Caco-2 (cell line): ENCODE results near the gene VAV2. TPM values are rescaled to one million over a fixed set of nuclear protein-coding genes. Genes with fewer than 3 reads are reported as not detected.
A peak's percentile ranks its signal among the peaks of the same experiment; 100 is the strongest.

ENCODE experiments used
- BruUV-seq: library from RNA; stranded (reverse); fragments of 400-500 nt; replicated peaks from 2 replicates; lab custom pipeline; 2021; lab: Mats Ljungman, UMichigan
- CTCF ChIA-PET: fragments of 300-600 bp; sonication (Branson Sonifier 250); formaldehyde crosslinking; loops from one replicate; lab custom pipeline; 2022; ENCODE audit warnings: antibody characterized with exemption; lab: Charles Lee
- POLR2A ChIA-PET: fragments of 300-600 bp; sonication (Branson Sonifier 250); formaldehyde crosslinking; loops from one replicate; lab custom pipeline; 2022; ENCODE audit warnings: antibody characterized with exemption; lab: Charles Lee
- DNase-seq, 2 experiments: peaks; one replicate each; pipeline versions ENCODE4 v3.0.0 to v3.0.0-alpha.2; 2020 to 2022
- H3K27me3 ChIP-seq: replicated peaks from 2 replicates; pipeline ENCODE4 v1.6.0; 2011; ENCODE audit warnings: low read length; ENCODE audit not compliant: control insufficient read depth, insufficient read depth
- H3K36me3 ChIP-seq: 2 replicates; pipeline ENCODE4 v1.5.1; 2011; ENCODE audit warnings: low read length; ENCODE audit not compliant: control insufficient read depth, insufficient read depth
- H3K4me1 ChIP-seq: fragments of 250-450 bp; sonication (Bioruptor Pico); 2 replicates; pipeline ENCODE4 v1.5.1; 2020; ENCODE audit warnings: mild to moderate bottlenecking
- H3K4me3 ChIP-seq: 2 replicates; pipeline ENCODE4 v1.5.1; 2011; ENCODE audit warnings: low read depth, mild to moderate bottlenecking, control low read depth, low read length
- H3K9me3 ChIP-seq: fragments of 250-450 bp; sonication (Bioruptor Pico); 2 replicates; pipeline ENCODE4 v1.5.1; 2020; ENCODE audit warnings: mild to moderate bottlenecking, moderate library complexity
- H3K27ac Mint-ChIP-seq: one replicate; pipeline ENCODE4 v1.8.0; 2022; ENCODE audit warnings: mixed read lengths; ENCODE audit not compliant: unreplicated experiment
- H3K27me3 Mint-ChIP-seq: one replicate; pipeline ENCODE4 v1.8.0; 2022; ENCODE audit warnings: mixed read lengths; ENCODE audit not compliant: insufficient read depth, unreplicated experiment
- H3K36me3 Mint-ChIP-seq: one replicate; pipeline ENCODE4 v1.8.0; 2022; ENCODE audit warnings: mild to moderate bottlenecking, mixed read lengths; ENCODE audit not compliant: insufficient read depth, unreplicated experiment
- H3K4me1 Mint-ChIP-seq: one replicate; pipeline ENCODE4 v1.8.0; 2022; ENCODE audit warnings: low read depth, mixed read lengths; ENCODE audit not compliant: unreplicated experiment
- H3K4me3 Mint-ChIP-seq: one replicate; pipeline ENCODE4 v1.8.0; 2022; ENCODE audit warnings: mild to moderate bottlenecking, moderate library complexity, mixed read lengths; ENCODE audit not compliant: unreplicated experiment
- H3K9me3 Mint-ChIP-seq: one replicate; pipeline ENCODE4 v1.8.0; 2022; ENCODE audit warnings: mixed read lengths; ENCODE audit not compliant: unreplicated experiment
- intact Hi-C: fragments of 100-400 bp; cut with micrococcal nuclease; formaldehyde crosslinking; loops from one replicate; pipeline ENCODE4 v1.10.0; 2022; ENCODE audit not compliant: unreplicated experiment
- total RNA-seq: library from RNA; stranded (reverse); gene quantifications from 2 replicates; pipeline ENCODE4 v1.2.3, GENCODE V29; 2022
- TF ChIP-seq, protein P1 (sequence below), 2 experiments: fragments of 200-600 bp in 1 of 2; IDR thresholded peaks; 1 replicate in 1 of 2; 2 replicates in 1 of 2; pipeline versions ENCODE4 v1.5.1 to v1.8.0; 2011 to 2022; ENCODE audit warnings: antibody characterized with exemption in 1 of 2, control low read depth in 1 of 2, inconsistent platforms in 1 of 2, low read depth in 1 of 2, low read length in 1 of 2, mild to moderate bottlenecking in 1 of 2, moderate library complexity in 1 of 2; ENCODE audit not compliant: insufficient read depth in 1 of 2, severe bottlenecking in 1 of 2, unreplicated experiment in 1 of 2

The VAV2 gene
- total RNA-seq, 1 experiment from 2014 or later: 55.3 TPM

DNA sequence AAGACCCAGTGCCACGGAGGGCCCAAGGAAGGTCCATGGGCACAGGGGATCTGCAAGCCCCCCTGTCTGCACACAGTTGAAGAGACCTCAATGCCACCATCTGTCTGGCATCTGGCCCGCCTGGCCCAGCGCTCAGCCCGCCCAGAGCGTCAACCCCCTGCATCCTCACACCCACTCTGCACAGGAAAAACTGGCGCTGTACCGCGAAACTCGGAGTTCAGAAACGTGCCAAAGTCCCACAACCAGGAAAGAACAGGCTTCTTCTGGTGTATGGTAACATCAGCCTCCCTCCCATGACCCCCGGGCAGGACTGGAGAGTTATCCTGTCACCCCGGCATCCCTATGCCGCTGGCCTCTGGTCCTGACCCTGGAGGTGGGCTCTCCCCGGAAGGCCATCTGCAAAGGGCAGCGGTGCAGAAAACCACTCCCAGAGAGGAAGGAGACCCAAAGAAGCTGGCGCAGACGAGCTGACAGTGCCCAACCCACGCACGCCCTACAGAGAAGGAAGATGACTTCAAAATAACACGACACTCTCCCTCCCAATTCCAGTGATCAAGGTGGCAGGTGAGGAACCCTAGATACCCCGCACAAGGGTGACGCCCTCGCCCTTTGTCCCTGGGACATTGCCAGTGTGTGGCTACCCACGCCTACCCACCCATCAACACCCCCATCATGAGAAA is 18.9 kb downstream of the VAV2 start:
- no peaks in the 10 kb centered on the region for H3K9me3 ChIP-seq
- H3K27me3 ChIP-seq: no peaks in the 10 kb centered on the region
- Mint-ChIP-seq H3K4me3 (peak overlapping the region; percentile 8), H3K4me1 (peaks cover 28% of the 10 kb centered on the region), H3K9me3 (no peaks in the 10 kb centered on the region), H3K27ac (peak overlapping the region; percentile 36), H3K36me3 (peaks cover 5% of the 10 kb centered on the region), H3K27me3 (no peaks in the 10 kb centered on the region)
- peaks cover 55% of the 10 kb centered on the region for H3K4me1 ChIP-seq
- intact Hi-C loops: no loop called here
- TF ChIP-seq, protein P1, sequence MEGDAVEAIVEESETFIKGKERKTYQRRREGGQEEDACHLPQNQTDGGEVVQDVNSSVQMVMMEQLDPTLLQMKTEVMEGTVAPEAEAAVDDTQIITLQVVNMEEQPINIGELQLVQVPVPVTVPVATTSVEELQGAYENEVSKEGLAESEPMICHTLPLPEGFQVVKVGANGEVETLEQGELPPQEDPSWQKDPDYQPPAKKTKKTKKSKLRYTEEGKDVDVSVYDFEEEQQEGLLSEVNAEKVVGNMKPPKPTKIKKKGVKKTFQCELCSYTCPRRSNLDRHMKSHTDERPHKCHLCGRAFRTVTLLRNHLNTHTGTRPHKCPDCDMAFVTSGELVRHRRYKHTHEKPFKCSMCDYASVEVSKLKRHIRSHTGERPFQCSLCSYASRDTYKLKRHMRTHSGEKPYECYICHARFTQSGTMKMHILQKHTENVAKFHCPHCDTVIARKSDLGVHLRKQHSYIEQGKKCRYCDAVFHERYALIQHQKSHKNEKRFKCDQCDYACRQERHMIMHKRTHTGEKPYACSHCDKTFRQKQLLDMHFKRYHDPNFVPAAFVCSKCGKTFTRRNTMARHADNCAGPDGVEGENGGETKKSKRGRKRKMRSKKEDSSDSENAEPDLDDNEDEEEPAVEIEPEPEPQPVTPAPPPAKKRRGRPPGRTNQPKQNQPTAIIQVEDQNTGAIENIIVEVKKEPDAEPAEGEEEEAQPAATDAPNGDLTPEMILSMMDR (IDR thresholded peaks at IDR 0.05; ENCODE audit: insufficient read depth in 1 of 2, low read depth in 1 of 2, low read length in 1 of 2, severe bottlenecking in 1 of 2, unreplicated experiment in 1 of 2): no peak
- no peak overlapping the region for H3K4me3 ChIP-seq
- H3K36me3 ChIP-seq: no peaks in the 10 kb centered on the region
- DNase-seq: no peak
- CTCF ChIA-PET: no interaction called here
- BruUV-seq: no TSS peak
- POLR2A ChIA-PET: no interaction called here

DNA sequence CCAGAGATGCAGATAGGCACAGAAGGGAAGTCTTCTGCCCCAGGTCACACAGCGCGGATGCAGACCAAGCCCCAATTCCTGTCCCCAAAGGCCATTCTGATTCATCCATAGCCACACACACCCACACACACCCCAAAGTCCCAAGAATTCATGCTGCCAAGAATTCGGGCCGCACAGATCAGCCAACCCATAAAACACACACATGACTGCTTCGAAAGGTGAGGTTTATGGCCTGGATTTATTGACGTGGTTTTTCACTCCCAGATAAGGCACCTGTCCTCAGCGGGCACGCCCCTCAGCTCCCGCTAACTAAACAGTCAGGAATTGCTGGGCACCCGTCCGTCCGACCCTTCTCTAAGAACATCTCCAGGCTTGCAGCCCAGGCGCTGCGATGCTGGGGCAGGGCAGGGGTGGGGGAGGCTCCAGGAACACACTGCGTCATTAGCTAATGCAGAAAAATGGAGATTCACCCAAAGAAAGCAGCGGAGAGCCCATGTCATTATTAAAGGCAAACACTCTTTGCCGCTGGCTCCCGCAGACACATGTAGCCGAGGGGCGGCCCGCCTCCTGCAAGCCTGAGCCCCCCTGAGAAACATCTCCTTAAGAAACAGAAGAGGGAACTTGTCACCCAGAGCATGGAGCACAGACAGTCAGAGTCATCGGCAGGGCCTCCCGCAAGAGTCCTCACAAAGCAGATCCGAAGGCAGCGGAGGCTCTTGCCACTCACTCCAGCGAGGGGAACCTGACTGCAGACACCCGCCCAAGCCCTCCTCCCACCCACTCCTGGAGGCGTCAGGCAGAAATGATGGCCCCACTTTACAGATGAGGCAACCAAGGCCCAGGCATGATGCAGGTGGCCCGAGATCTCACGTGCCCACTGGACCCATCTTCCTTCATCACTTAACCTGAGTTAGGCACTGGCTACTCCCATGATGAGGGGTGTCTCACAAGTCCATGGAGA is 19.9 kb downstream of the VAV2 start:
- intact Hi-C loops: no loop called here
- Histone ChIP-seq H3K4me3 (no peak overlapping the region), H3K4me1 (peaks cover 55% of the 10 kb centered on the region), H3K9me3 (no peaks in the 10 kb centered on the region), H3K36me3 (no peaks in the 10 kb centered on the region), H3K27me3 (no peaks in the 10 kb centered on the region)
- peaks cover 28% of the 10 kb centered on the region for H3K4me1 Mint-ChIP-seq
- H3K27ac Mint-ChIP-seq: peak overlapping the region; percentile 85
- BruUV-seq: no TSS peak
- ChIA-PET POLR2A (no interaction called here), CTCF (no interaction called here)
- H3K9me3 Mint-ChIP-seq: no peaks in the 10 kb centered on the region
- TF ChIP-seq, protein P1 (IDR thresholded peaks at IDR 0.05; ENCODE audit: insufficient read depth in 1 of 2, low read depth in 1 of 2, low read length in 1 of 2, severe bottlenecking in 1 of 2, unreplicated experiment in 1 of 2): no peak
- no peaks in the 10 kb centered on the region for H3K27me3 Mint-ChIP-seq
- peaks cover 5% of the 10 kb centered on the region for H3K36me3 Mint-ChIP-seq
- peak; percentile 72 to 84 for DNase-seq
- H3K4me3 Mint-ChIP-seq: peak overlapping the region; percentile 63

DNA sequence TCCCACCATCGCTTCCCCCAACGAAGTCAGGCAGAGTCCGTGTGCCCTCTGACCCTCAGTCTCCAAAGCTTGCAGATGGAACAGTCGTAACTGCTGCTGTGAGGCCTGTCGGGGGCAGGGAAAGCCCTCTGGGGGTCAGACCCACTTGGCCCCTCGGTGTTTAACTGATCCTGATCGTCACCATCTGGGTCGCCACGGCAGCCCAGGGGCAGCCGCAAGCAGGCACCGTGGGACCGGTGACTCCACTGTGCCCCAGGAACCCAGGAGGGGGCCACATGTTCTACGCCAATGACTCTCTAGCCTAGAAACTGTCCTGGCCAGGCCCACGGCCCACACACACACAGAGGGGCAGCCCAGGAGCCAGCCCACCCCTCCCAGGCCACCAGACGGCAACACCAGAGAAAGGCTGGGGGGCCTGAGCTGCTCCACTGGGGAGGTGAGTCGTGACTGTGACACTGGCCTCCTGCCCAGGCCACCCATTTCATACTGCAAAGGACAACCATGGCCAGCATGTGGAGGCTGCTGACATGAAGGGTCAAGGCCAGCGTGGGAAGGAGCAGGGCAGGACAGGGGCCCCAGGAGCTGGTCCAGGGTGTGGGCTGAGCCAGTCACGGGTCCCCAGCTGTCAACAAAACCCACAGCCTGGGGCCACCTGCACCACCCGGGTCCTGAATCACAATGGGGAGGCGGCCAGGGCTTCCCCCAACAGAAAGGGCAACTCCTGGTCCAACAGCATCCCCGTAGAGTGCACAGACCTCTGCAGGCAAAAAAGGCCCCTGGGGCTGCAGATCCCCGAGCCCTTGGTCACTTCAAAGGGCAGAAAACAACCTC is 20.8 kb downstream of the VAV2 start:
- CTCF ChIA-PET: no interaction called here
- intact Hi-C loops: no loop called here
- H3K27me3 Mint-ChIP-seq: no peaks in the 10 kb centered on the region
- TF ChIP-seq, protein P1 (IDR thresholded peaks at IDR 0.05; ENCODE audit: insufficient read depth in 1 of 2, low read depth in 1 of 2, low read length in 1 of 2, severe bottlenecking in 1 of 2, unreplicated experiment in 1 of 2): no peak
- H3K4me3 ChIP-seq: no peak overlapping the region
- peaks cover 50% of the 10 kb centered on the region for H3K4me1 ChIP-seq
- BruUV-seq: no TSS peak
- peaks cover 28% of the 10 kb centered on the region for H3K4me1 Mint-ChIP-seq
- peaks cover 5% of the 10 kb centered on the region for H3K36me3 Mint-ChIP-seq
- H3K27ac Mint-ChIP-seq: peak overlapping the region; percentile 85
- no peaks in the 10 kb centered on the region for H3K27me3 ChIP-seq
- H3K4me3 Mint-ChIP-seq: peak overlapping the region; percentile 63
- DNase-seq: no peak
- POLR2A ChIA-PET: no interaction called here
- H3K9me3 Mint-ChIP-seq: no peaks in the 10 kb centered on the region
- H3K9me3 ChIP-seq: no peaks in the 10 kb centered on the region
- H3K36me3 ChIP-seq: no peaks in the 10 kb centered on the region
